HCT116 (cell line): ENCODE data around the gene CAMK1D. TPM values are rescaled to one million over a fixed set of nuclear protein-coding genes. Genes with fewer than 3 reads are reported as not detected.

ENCODE experiments used
- ATAC-seq: fragments of 200-7000 bp; cut with Tn5 transposase; 2 replicates; pipeline ENCODE4 v1.9.1; 2020; ENCODE audit warnings: mild to moderate bottlenecking, moderate library complexity
- BruUV-seq: library from RNA; stranded (reverse); fragments of 400-500 nt; replicated peaks from 2 replicates; lab custom pipeline; 2021; lab: Mats Ljungman, UMichigan
- CTCF ChIA-PET: fragments of 300-600 bp; sonication (Branson Sonifier 250); formaldehyde crosslinking; loops from one replicate; lab custom pipeline; 2021; ENCODE audit warnings: antibody characterized with exemption; lab: Charles Lee
- POLR2A ChIA-PET: fragments of 300-600, 350-600 bp; sonication (Branson Sonifier 250); formaldehyde crosslinking; loops from one replicate; lab custom pipeline; 2021; ENCODE audit warnings: antibody characterized with exemption; lab: Charles Lee
- RAD21 ChIA-PET, 2 experiments: fragments of 300-600 bp; sonication (Branson Sonifier 250); formaldehyde crosslinking; loops; one replicate each; lab custom pipeline; 2023; ENCODE audit warnings: low total read pairs in 2 of 2; ENCODE audit not compliant: uncharacterized antibody in 2 of 2, unreplicated experiment in 2 of 2, low non-redundant PET in 1 of 2; lab: Charles Lee
- DNase-seq: peaks from one replicate; pipeline ENCODE4 v3.0.0-alpha.2; 2010; ENCODE audit warnings: low read depth, low spot score
- H2AFZ ChIP-seq: fragments of 200-600 bp; shearing (Covaris generic), sonication (generic); 2 replicates; pipeline ENCODE4 v1.6.1; 2017; ENCODE audit warnings: low read depth, mixed run types, mixed read lengths, antibody characterized with exemption, low read length; ENCODE audit not compliant: poor library complexity, severe bottlenecking
- H3K27ac ChIP-seq: 2 replicates; pipeline ENCODE4 v1.5.1; 2012; ENCODE audit warnings: low read depth, low read length
- H3K27me3 ChIP-seq: fragments of 200-600 bp; sonication (generic); 2 replicates; pipeline ENCODE4 v1.6.1; 2016; ENCODE audit warnings: mixed run types, low read length, mixed read lengths; ENCODE audit not compliant: insufficient read depth
- H3K36me3 ChIP-seq, 2 experiments: fragments of 200-500 bp in 1 of 2; fragments of 200-600 bp in 1 of 2; sonication (Bioruptor generic) in 1 of 2; sonication (generic) in 1 of 2; 2 replicates each; pipeline versions ENCODE4 v1.5.1 to v1.6.1; 2014 to 2016; ENCODE audit warnings: low read length in 2 of 2, inconsistent platforms in 1 of 2, mixed read lengths in 1 of 2, mixed run types in 1 of 2; ENCODE audit not compliant: insufficient read depth in 2 of 2, control insufficient read depth in 1 of 2
- H3K4me1 ChIP-seq, 2 experiments: fragments of 200-600 bp in 1 of 2; sonication (generic) in 1 of 2; 2 replicates each; pipeline versions ENCODE4 v1.5.1 to v1.6.1; 2012 to 2017; ENCODE audit warnings: low read length in 2 of 2, inconsistent platforms in 1 of 2, mild to moderate bottlenecking in 1 of 2, mixed read lengths in 1 of 2, mixed run types in 1 of 2, moderate library complexity in 1 of 2; ENCODE audit not compliant: insufficient read depth in 2 of 2, control insufficient read depth in 1 of 2
- H3K4me2 ChIP-seq: fragments of 200-600 bp; sonication (generic); 2 replicates; pipeline ENCODE4 v1.6.1; 2017; ENCODE audit warnings: mixed run types, low read length, mixed read lengths
- H3K4me3 ChIP-seq, 2 experiments: fragments of 200-600 bp in 1 of 2; sonication (generic) in 1 of 2; replicated peaks in 1 of 2; 2 replicates each; pipeline ENCODE4 v1.5.1; 2011 to 2016; ENCODE audit warnings: low read length in 2 of 2, control low read depth in 1 of 2, low read depth in 1 of 2, mild to moderate bottlenecking in 1 of 2, mixed read lengths in 1 of 2, mixed run types in 1 of 2
- H3K79me2 ChIP-seq: fragments of 200-600 bp; sonication (generic); 2 replicates; pipeline ENCODE4 v1.6.1; 2017; ENCODE audit warnings: mild to moderate bottlenecking, mixed run types, low read length, moderate library complexity, mixed read lengths; ENCODE audit not compliant: insufficient read depth
- H3K9ac ChIP-seq: fragments of 200-600 bp; sonication (generic); 2 replicates; pipeline ENCODE4 v1.6.1; 2016; ENCODE audit warnings: low read length, mixed read lengths
- H3K9me2 ChIP-seq: fragments of 200-600 bp; sonication (generic), shearing (Covaris generic); 2 replicates; pipeline ENCODE4 v1.6.1; 2017; ENCODE audit warnings: mixed run types, mild to moderate bottlenecking, moderate library complexity; ENCODE audit not compliant: insufficient read depth
- H3K9me3 ChIP-seq, 2 experiments: fragments of 200-500 bp in 1 of 2; fragments of 200-600 bp in 1 of 2; sonication (Bioruptor generic) in 1 of 2; sonication (generic) in 1 of 2; 2 replicates each; pipeline ENCODE4 v1.6.1; 2014 to 2017; ENCODE audit warnings: low read length in 2 of 2, mixed read lengths in 2 of 2, inconsistent platforms in 1 of 2, low read depth in 1 of 2, mild to moderate bottlenecking in 1 of 2, mixed run types in 1 of 2, moderate library complexity in 1 of 2; ENCODE audit not compliant: control insufficient read depth in 1 of 2, insufficient read depth in 1 of 2
- H4K20me1 ChIP-seq: fragments of 200-600 bp; sonication (generic), shearing (Covaris generic); 2 replicates; pipeline ENCODE4 v1.6.1; 2017; ENCODE audit warnings: mixed run types, mild to moderate bottlenecking, moderate library complexity; ENCODE audit not compliant: insufficient read depth
- ELF1 ChIP-seq: IDR thresholded peaks from 2 replicates; pipeline ENCODE4 v1.6.1; 2012; ENCODE audit warnings: low read depth, borderline replicate concordance
- EZH2 ChIP-seq: fragments of 200-600 bp; sonication (generic); IDR thresholded peaks from 2 replicates; pipeline ENCODE4 v1.6.1; 2017; ENCODE audit warnings: antibody characterized with exemption, mixed run types
- EZH2phosphoT487 ChIP-seq: fragments of 200-600 bp; IDR thresholded peaks from 2 replicates; pipeline ENCODE4 v1.6.1; 2018; ENCODE audit warnings: antibody characterized with exemption, borderline replicate concordance
- RAD21 ChIP-seq: IDR thresholded peaks from 2 replicates; pipeline ENCODE4 v1.6.1; 2012; ENCODE audit warnings: low read depth, mild to moderate bottlenecking
- SRF ChIP-seq: IDR thresholded peaks from 2 replicates; pipeline ENCODE4 v1.6.1; 2012; ENCODE audit warnings: low read depth
- YY1 ChIP-seq: IDR thresholded peaks from 2 replicates; pipeline ENCODE4 v1.6.1; 2011; ENCODE audit warnings: low read length, low read depth, moderate library complexity, mild to moderate bottlenecking; ENCODE audit not compliant: insufficient replicate concordance; ENCODE audit errors: extremely low read depth
- intact Hi-C: fragments of 100-400 bp; cut with micrococcal nuclease; formaldehyde crosslinking; loops from 2 replicates; pipeline ENCODE4 v1.10.0; 2022
- total RNA-seq: library from RNA; stranded (reverse); gene quantifications from one replicate; pipeline ENCODE4 v1.2.1, GENCODE V29; 2021; ENCODE audit not compliant: unreplicated experiment
- TF ChIP-seq, protein P1 (sequence below), 3 experiments: fragments of 200-600 bp in 1 of 3; sonication (generic) in 1 of 3; IDR thresholded peaks in 2 of 3; conservative IDR thresholded peaks in 1 of 3; 2 replicates each; pipeline ENCODE4 v1.5.1; 2012 to 2017; ENCODE audit warnings: low read depth in 2 of 3, low read length in 2 of 3, antibody characterized with exemption in 1 of 3, borderline replicate concordance in 1 of 3, control low read depth in 1 of 3, mild to moderate bottlenecking in 1 of 3, mixed read lengths in 1 of 3, mixed run types in 1 of 3, moderate library complexity in 1 of 3; ENCODE audit not compliant: insufficient read depth in 1 of 3
- TF ChIP-seq, protein P2 (sequence below): IDR thresholded peaks from 2 replicates; pipeline ENCODE4 v1.6.1; 2011; ENCODE audit warnings: mild to moderate bottlenecking, low read length, moderate library complexity; ENCODE audit not compliant: insufficient replicate concordance; ENCODE audit errors: extremely low read depth

Gene CAMK1D
- total RNA-seq, 1 experiment from 2014 or later, result 9.6 TPM

DNA sequence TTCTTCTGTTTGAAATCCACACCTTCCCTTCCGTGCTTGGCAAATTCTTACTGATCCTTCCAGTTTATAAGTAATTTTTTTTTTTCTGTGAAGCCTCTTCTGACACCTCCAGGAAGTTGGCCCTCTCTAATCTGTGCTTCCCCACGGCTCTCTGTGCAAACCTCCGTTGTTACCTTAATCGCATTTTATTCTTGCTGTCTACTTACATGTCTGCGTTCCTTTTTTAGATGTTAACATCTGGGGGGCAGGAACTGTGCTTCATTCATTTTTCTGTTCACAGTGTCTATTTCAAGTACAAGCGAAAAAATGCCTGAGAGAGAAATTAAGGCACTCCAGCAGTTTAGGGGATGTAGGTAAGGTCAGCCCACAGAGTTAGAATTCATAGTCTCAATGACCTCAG, 8.4 kb upstream of the CAMK1D start:
- Histone ChIP-seq H3K9ac (no peak overlapping the region), H4K20me1 (no peaks in the 10 kb centered on the region), H3K4me1 (no peaks in the 10 kb centered on the region), H2AFZ (no peak overlapping the region), H3K27me3 (no peaks in the 10 kb centered on the region), H3K36me3 (no peaks in the 10 kb centered on the region), H3K27ac (no peak overlapping the region), H3K9me2 (no peaks in the 10 kb centered on the region), H3K79me2 (no peaks in the 10 kb centered on the region), H3K4me2 (no peak overlapping the region), H3K4me3 (no peak overlapping the region), H3K9me3 (no peaks in the 10 kb centered on the region)
- intact Hi-C loops, result loop anchor here (10.0 kb wide), 1 partner anchor 66 kb away; no protein-coding TSS in a partner anchor
- POLR2A ChIA-PET, result no interaction called here
- TF ChIP-seq EZH2phosphoT487 (no peak), ELF1 (no peak), SRF (no peak), RAD21 (no peak), YY1 (no peak), EZH2 (no peak)
- TF ChIP-seq, protein P1, sequence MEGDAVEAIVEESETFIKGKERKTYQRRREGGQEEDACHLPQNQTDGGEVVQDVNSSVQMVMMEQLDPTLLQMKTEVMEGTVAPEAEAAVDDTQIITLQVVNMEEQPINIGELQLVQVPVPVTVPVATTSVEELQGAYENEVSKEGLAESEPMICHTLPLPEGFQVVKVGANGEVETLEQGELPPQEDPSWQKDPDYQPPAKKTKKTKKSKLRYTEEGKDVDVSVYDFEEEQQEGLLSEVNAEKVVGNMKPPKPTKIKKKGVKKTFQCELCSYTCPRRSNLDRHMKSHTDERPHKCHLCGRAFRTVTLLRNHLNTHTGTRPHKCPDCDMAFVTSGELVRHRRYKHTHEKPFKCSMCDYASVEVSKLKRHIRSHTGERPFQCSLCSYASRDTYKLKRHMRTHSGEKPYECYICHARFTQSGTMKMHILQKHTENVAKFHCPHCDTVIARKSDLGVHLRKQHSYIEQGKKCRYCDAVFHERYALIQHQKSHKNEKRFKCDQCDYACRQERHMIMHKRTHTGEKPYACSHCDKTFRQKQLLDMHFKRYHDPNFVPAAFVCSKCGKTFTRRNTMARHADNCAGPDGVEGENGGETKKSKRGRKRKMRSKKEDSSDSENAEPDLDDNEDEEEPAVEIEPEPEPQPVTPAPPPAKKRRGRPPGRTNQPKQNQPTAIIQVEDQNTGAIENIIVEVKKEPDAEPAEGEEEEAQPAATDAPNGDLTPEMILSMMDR (IDR thresholded peaks at IDR 0.05 in 2 of 3, conservative IDR thresholded peaks at IDR 0.05 in 1 of 3; ENCODE audit: borderline replicate concordance in 1 of 3, insufficient read depth in 1 of 3, low read depth in 2 of 3, low read length in 2 of 3), result no peak
- TF ChIP-seq, protein P2, sequence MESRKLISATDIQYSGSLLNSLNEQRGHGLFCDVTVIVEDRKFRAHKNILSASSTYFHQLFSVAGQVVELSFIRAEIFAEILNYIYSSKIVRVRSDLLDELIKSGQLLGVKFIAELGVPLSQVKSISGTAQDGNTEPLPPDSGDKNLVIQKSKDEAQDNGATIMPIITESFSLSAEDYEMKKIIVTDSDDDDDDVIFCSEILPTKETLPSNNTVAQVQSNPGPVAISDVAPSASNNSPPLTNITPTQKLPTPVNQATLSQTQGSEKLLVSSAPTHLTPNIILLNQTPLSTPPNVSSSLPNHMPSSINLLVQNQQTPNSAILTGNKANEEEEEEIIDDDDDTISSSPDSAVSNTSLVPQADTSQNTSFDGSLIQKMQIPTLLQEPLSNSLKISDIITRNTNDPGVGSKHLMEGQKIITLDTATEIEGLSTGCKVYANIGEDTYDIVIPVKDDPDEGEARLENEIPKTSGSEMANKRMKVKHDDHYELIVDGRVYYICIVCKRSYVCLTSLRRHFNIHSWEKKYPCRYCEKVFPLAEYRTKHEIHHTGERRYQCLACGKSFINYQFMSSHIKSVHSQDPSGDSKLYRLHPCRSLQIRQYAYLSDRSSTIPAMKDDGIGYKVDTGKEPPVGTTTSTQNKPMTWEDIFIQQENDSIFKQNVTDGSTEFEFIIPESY, result no peak
- CTCF ChIA-PET, result no interaction called here
- BruUV-seq, result no TSS peak
- ATAC-seq, result no peak
- RAD21 ChIA-PET, result no interaction called here
- DNase-seq, result no peak
